MM.1S (cell line): ENCODE results near the gene KCTD5.

ENCODE experiments used
- DNase-seq: peaks from one replicate; pipeline ENCODE4 v3.0.0-alpha.2; 2015
- H2AFZ ChIP-seq: fragments of 300-600 bp; sonication (generic); 2 replicates; pipeline ENCODE4 v1.6.0; 2016; ENCODE audit warnings: antibody characterized with exemption, low read length
- H3F3A ChIP-seq: fragments of 300-600 bp; sonication (generic); 2 replicates; pipeline ENCODE4 v1.6.1; 2016; ENCODE audit warnings: mild to moderate bottlenecking, antibody characterized with exemption, low read length, moderate library complexity, mixed read lengths; ENCODE audit not compliant: insufficient read depth
- H3K27ac ChIP-seq: fragments of 300-600 bp; sonication (generic); 2 replicates; pipeline ENCODE4 v1.5.1; 2016; ENCODE audit warnings: mild to moderate bottlenecking, low read length
- H3K27me3 ChIP-seq: fragments of 300-600 bp; sonication (generic); replicated peaks from 2 replicates; pipeline ENCODE4 v1.6.0; 2016; ENCODE audit warnings: low read length; ENCODE audit not compliant: insufficient read depth
- H3K36me3 ChIP-seq: fragments of 300-600 bp; sonication (generic); replicated peaks from 2 replicates; pipeline ENCODE4 v1.6.1; 2016; ENCODE audit warnings: mild to moderate bottlenecking, low read length, mixed read lengths; ENCODE audit not compliant: insufficient read depth
- H3K4me1 ChIP-seq: fragments of 300-600 bp; sonication (generic); 2 replicates; pipeline ENCODE4 v1.6.1; 2016; ENCODE audit warnings: low read length, mixed read lengths
- H3K4me2 ChIP-seq: fragments of 300-600 bp; sonication (generic); 2 replicates; pipeline ENCODE4 v1.6.0; 2016; ENCODE audit warnings: low read depth, low read length
- H3K4me3 ChIP-seq: fragments of 300-600 bp; sonication (generic); 2 replicates; pipeline ENCODE4 v1.5.1; 2016; ENCODE audit warnings: low read length, mixed read lengths
- H3K79me2 ChIP-seq: fragments of 300-600 bp; sonication (generic); 2 replicates; pipeline ENCODE4 v1.6.1; 2016; ENCODE audit warnings: mixed run types, low read length, mixed read lengths
- H3K9ac ChIP-seq: fragments of 300-600 bp; sonication (generic); 2 replicates; pipeline ENCODE4 v1.6.1; 2016; ENCODE audit warnings: low read length, mixed read lengths
- H3K9me2 ChIP-seq: fragments of 300-600 bp; sonication (generic); replicated peaks from 2 replicates; pipeline ENCODE4 v1.6.1; 2016; ENCODE audit warnings: mild to moderate bottlenecking, low read length, mixed read lengths; ENCODE audit not compliant: insufficient read depth
- H3K9me3 ChIP-seq: fragments of 300-600 bp; sonication (generic); replicated peaks from 2 replicates; pipeline ENCODE4 v1.6.1; 2016; ENCODE audit warnings: mild to moderate bottlenecking, low read length, mixed read lengths; ENCODE audit not compliant: insufficient read depth
- H4K20me1 ChIP-seq: fragments of 300-600 bp; sonication (generic); 2 replicates; pipeline ENCODE4 v1.6.1; 2016; ENCODE audit warnings: mild to moderate bottlenecking, low read length, moderate library complexity, mixed read lengths; ENCODE audit not compliant: insufficient read depth
- EZH2 ChIP-seq: fragments of 300-600 bp; sonication (generic); optimal IDR thresholded peaks from 2 replicates; pipeline ENCODE3; 2017; ENCODE audit warnings: low read depth, mild to moderate bottlenecking, antibody characterized with exemption, low read length, mixed read lengths
- EZH2phosphoT487 ChIP-seq: fragments of 300-600 bp; sonication (generic); IDR thresholded peaks from 2 replicates; pipeline ENCODE4 v1.6.1; 2018; ENCODE audit warnings: antibody characterized with exemption, low read length
- TF ChIP-seq, protein P1 (sequence below): fragments of 300-600 bp; sonication (generic); IDR thresholded peaks from 2 replicates; pipeline ENCODE4 v1.5.1; 2016; ENCODE audit warnings: antibody characterized with exemption, low read length, mixed read lengths

KCTD5 gene

DNA sequence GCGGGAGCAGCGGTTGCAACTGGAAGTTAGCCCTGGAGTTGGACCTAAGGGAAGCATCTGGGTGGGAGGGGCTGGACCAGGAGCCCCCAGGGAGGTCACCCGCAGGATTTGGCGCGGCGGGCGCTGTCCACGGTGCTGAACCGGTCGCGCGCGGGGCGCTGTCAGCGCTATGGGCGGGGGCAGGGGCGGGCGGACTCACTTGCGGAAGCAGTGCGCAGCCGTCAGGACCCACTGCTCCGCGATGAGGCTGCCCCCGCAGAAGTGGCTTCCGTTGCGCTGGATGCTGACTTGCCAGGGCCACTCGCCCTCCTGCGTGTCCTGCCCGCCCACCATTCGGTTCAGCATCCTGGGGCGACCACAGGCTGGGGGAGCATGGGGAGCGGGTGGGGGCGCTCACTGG lies 33.2 kb downstream of the KCTD5 start:
- no peak overlapping the region for H2AFZ ChIP-seq
- TF ChIP-seq EZH2 (no peak), EZH2phosphoT487 (no peak)
- TF ChIP-seq, protein P1, sequence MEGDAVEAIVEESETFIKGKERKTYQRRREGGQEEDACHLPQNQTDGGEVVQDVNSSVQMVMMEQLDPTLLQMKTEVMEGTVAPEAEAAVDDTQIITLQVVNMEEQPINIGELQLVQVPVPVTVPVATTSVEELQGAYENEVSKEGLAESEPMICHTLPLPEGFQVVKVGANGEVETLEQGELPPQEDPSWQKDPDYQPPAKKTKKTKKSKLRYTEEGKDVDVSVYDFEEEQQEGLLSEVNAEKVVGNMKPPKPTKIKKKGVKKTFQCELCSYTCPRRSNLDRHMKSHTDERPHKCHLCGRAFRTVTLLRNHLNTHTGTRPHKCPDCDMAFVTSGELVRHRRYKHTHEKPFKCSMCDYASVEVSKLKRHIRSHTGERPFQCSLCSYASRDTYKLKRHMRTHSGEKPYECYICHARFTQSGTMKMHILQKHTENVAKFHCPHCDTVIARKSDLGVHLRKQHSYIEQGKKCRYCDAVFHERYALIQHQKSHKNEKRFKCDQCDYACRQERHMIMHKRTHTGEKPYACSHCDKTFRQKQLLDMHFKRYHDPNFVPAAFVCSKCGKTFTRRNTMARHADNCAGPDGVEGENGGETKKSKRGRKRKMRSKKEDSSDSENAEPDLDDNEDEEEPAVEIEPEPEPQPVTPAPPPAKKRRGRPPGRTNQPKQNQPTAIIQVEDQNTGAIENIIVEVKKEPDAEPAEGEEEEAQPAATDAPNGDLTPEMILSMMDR, result no peak
- H3K4me3 ChIP-seq, result no peak overlapping the region
- no peaks in the 10 kb centered on the region for H3F3A ChIP-seq
- no peak overlapping the region for H3K9ac ChIP-seq
- H3K79me2 ChIP-seq, result no peaks in the 10 kb centered on the region
- no peaks in the 10 kb centered on the region for H3K9me2 ChIP-seq
- no peaks in the 10 kb centered on the region for H4K20me1 ChIP-seq
- no peaks in the 10 kb centered on the region for H3K9me3 ChIP-seq
- no peak overlapping the region for H3K27ac ChIP-seq
- H3K4me2 ChIP-seq, result no peak overlapping the region
- no peaks in the 10 kb centered on the region for H3K36me3 ChIP-seq
- peak; percentile 32 for DNase-seq
- H3K4me1 ChIP-seq, result no peaks in the 10 kb centered on the region
- H3K27me3 ChIP-seq, result peaks cover 32% of the 10 kb centered on the region

DNA sequence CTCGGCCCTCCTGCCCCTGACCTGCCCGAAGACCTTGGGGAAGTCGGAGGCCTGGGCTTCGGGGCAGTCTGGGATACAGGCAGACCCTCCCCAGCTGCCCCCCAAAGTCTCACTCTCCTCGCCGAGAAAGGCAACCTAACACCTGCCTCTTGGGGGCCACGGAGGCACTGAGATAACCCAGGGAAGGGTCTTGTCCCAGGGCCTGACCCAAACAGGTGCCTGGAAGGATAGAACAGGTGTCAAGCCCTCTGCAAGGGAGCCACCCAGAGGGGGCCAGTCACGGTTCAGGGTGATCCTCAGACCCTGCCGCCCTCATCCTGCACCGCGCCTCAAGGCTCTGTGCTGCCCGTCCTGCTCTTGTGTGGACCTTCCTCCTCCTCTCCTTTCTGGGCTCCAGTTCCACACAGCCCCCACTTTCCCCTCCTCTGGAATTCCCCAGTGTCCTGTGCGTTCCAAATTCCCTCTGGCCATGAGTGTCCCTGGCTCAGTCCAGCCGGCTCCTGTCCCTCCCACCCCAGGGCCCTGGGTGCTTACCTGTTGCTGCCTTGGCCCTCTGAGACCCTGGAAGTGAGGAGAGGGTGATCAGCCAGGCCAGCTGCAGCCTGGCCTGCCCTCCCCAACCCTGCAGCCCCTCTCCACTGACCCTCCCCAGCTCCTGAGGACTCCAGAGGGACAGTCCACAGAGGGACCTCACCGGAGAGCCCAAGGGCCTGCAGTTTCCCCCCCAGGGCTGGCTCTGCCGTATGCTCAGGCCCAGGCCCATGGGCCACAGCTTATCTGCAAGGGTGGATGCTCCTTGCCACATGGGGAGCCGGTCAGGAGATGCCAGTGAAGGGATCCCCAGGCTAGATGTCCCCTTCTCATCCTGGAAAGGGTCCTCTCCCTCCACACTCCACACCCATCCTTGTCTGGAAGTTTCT lies 33.9 kb downstream of the KCTD5 start:
- DNase-seq, result no peak
- no peaks in the 10 kb centered on the region for H3K4me1 ChIP-seq
- H3K4me3 ChIP-seq, result no peak overlapping the region
- peaks cover 32% of the 10 kb centered on the region for H3K27me3 ChIP-seq
- TF ChIP-seq, protein P1, result no peak
- TF ChIP-seq EZH2, result no peak
- no peak for TF ChIP-seq EZH2phosphoT487
- H3K4me2 ChIP-seq, result no peak overlapping the region
- H3K36me3 ChIP-seq, result no peaks in the 10 kb centered on the region
- no peak overlapping the region for H3K9ac ChIP-seq
- H3K79me2 ChIP-seq, result no peaks in the 10 kb centered on the region
- no peaks in the 10 kb centered on the region for H3F3A ChIP-seq
- H4K20me1 ChIP-seq, result no peaks in the 10 kb centered on the region
- H3K9me2 ChIP-seq, result no peaks in the 10 kb centered on the region
- no peaks in the 10 kb centered on the region for H3K9me3 ChIP-seq
- H3K27ac ChIP-seq, result no peak overlapping the region
- no peak overlapping the region for H2AFZ ChIP-seq

DNA sequence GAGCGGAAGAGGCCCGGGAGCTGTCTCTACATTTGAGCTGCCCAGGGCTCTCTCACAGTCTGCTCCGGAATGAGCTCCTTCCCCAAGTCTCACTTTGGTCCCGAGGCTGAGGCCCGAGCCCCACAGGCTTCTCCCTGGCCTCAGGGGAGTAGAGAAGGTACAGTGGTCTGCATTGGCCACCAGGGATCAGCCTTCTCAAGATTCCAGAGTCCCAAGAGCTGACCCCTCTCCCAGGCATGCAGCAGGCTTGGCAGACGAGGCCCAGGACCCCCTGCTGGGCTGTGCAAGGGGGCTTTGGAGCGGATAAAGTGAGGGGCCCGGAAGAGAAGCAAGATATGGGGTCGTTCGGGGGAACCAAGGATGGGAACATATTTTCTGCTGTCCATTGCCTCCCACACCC lies 34.6 kb downstream of the KCTD5 start:
- H3K27ac ChIP-seq, result no peak overlapping the region
- no peak for TF ChIP-seq EZH2
- no peak for TF ChIP-seq EZH2phosphoT487
- TF ChIP-seq, protein P1, result no peak
- H3K4me1 ChIP-seq, result no peaks in the 10 kb centered on the region
- H3K4me2 ChIP-seq, result no peak overlapping the region
- no peak overlapping the region for H2AFZ ChIP-seq
- H3K9me2 ChIP-seq, result no peaks in the 10 kb centered on the region
- no peak overlapping the region for H3K4me3 ChIP-seq
- DNase-seq, result no peak
- no peaks in the 10 kb centered on the region for H3K79me2 ChIP-seq
- no peak overlapping the region for H3K9ac ChIP-seq
- H3K36me3 ChIP-seq, result no peaks in the 10 kb centered on the region
- no peaks in the 10 kb centered on the region for H4K20me1 ChIP-seq
- peaks cover 32% of the 10 kb centered on the region for H3K27me3 ChIP-seq
- H3F3A ChIP-seq, result no peaks in the 10 kb centered on the region
- H3K9me3 ChIP-seq, result no peaks in the 10 kb centered on the region
